ENCODE data around the gene KCNH6. TPM values are rescaled to one million over a fixed set of nuclear protein-coding genes. Genes with fewer than 3 reads are reported as not detected.

Gene KCNH6
- total RNA-seq, 1 donor from 2014 or later: not detected

- FAIRE-seq: no peak
These were observed 17.8 kb upstream of the KCNH6 start for GRCh38 chr17:63505341-63505740.

GRCh38 chr17:63506627-63507026 lies 16.5 kb upstream of the KCNH6 start:
- FAIRE-seq (no peak), DNase-seq (ENCODE audit: low spot score in 2 of 2) (no peak)

More at GRCh38 chr17:63505341-63505740, 17.8 kb upstream of the KCNH6 start:
- DNase-seq (ENCODE audit: low spot score in 2 of 2): no peak

GRCh38 chr17:63511331-63511730 lies 11.8 kb upstream of the KCNH6 start:
- no peak for FAIRE-seq
- no peak for DNase-seq (ENCODE audit: low spot score in 2 of 2)

- FAIRE-seq: no peak
- DNase-seq (ENCODE audit: low spot score in 2 of 2): no peak
These were observed 10.8 kb upstream of the KCNH6 start for GRCh38 chr17:63512388-63512787.

- FAIRE-seq: no peak
- DNase-seq (ENCODE audit: low spot score in 2 of 2): no peak
These were observed 10.1 kb upstream of the KCNH6 start for GRCh38 chr17:63512896-63513644.

- DNase-seq (ENCODE audit: low spot score in 2 of 2): no peak
- FAIRE-seq: no peak
These were observed 8.7 kb upstream of the KCNH6 start for GRCh38 chr17:63514477-63514876.

GRCh38 chr17:63514974-63515373 lies 8.2 kb upstream of the KCNH6 start:
- DNase-seq (ENCODE audit: low spot score in 2 of 2) (no peak), FAIRE-seq (no peak)

- DNase-seq (ENCODE audit: low spot score in 2 of 2) (no peak), FAIRE-seq (no peak)
These were observed 7.7 kb upstream of the KCNH6 start for GRCh38 chr17:63515426-63515825.

- FAIRE-seq: no peak
These were observed 6.0 kb upstream of the KCNH6 start for GRCh38 chr17:63516910-63517824.

GRCh38 chr17:63517825-63518534 lies 5.2 kb upstream of the KCNH6 start:
- no peak for FAIRE-seq

More at GRCh38 chr17:63516910-63517824, 6.0 kb upstream of the KCNH6 start:
- no peak for DNase-seq (ENCODE audit: low spot score in 2 of 2)

GRCh38 chr17:63519116-63519881 lies 3.9 kb upstream of the KCNH6 start:
- FAIRE-seq (no peak), DNase-seq (ENCODE audit: low spot score in 2 of 2) (no peak)

More at GRCh38 chr17:63517825-63518534, 5.2 kb upstream of the KCNH6 start:
- DNase-seq (ENCODE audit: low spot score in 2 of 2): no peak

- DNase-seq (ENCODE audit: low spot score in 2 of 2) (no peak), FAIRE-seq (no peak)
These were observed 2.9 kb upstream of the KCNH6 start for GRCh38 chr17:63519972-63520882.

- DNase-seq (ENCODE audit: low spot score in 2 of 2): no peak
- FAIRE-seq: no peak
These were observed 893 bp downstream of the KCNH6 start for GRCh38 chr17:63524051-63524450.

GRCh38 chr17:63525190-63525946 lies 2.2 kb downstream of the KCNH6 start:
- DNase-seq (ENCODE audit: low spot score in 2 of 2) (no peak), FAIRE-seq (no peak)

- FAIRE-seq (no peak), DNase-seq (ENCODE audit: low spot score in 2 of 2) (no peak)
These were observed 3.7 kb downstream of the KCNH6 start for GRCh38 chr17:63526861-63527260.

GRCh38 chr17:63528183-63528582 lies 5.0 kb downstream of the KCNH6 start:
- no peak for FAIRE-seq

GRCh38 chr17:63529711-63530556 lies 6.8 kb downstream of the KCNH6 start:
- no peak for DNase-seq (ENCODE audit: low spot score in 2 of 2)
- FAIRE-seq: no peak

More at GRCh38 chr17:63528183-63528582, 5.0 kb downstream of the KCNH6 start:
- no peak for DNase-seq (ENCODE audit: low spot score in 2 of 2)
